HG02678 (cell line): ENCODE measurements around the gene MUC6.

Experiments used
- ATAC-seq: cut with Tn5 transposase; IDR thresholded peaks from one replicate; pipeline ENCODE4 v1.9.1; 2021; ENCODE audit warnings: mild to moderate bottlenecking, moderate library complexity; ENCODE audit not compliant: unreplicated experiment

The MUC6 gene, protein sequence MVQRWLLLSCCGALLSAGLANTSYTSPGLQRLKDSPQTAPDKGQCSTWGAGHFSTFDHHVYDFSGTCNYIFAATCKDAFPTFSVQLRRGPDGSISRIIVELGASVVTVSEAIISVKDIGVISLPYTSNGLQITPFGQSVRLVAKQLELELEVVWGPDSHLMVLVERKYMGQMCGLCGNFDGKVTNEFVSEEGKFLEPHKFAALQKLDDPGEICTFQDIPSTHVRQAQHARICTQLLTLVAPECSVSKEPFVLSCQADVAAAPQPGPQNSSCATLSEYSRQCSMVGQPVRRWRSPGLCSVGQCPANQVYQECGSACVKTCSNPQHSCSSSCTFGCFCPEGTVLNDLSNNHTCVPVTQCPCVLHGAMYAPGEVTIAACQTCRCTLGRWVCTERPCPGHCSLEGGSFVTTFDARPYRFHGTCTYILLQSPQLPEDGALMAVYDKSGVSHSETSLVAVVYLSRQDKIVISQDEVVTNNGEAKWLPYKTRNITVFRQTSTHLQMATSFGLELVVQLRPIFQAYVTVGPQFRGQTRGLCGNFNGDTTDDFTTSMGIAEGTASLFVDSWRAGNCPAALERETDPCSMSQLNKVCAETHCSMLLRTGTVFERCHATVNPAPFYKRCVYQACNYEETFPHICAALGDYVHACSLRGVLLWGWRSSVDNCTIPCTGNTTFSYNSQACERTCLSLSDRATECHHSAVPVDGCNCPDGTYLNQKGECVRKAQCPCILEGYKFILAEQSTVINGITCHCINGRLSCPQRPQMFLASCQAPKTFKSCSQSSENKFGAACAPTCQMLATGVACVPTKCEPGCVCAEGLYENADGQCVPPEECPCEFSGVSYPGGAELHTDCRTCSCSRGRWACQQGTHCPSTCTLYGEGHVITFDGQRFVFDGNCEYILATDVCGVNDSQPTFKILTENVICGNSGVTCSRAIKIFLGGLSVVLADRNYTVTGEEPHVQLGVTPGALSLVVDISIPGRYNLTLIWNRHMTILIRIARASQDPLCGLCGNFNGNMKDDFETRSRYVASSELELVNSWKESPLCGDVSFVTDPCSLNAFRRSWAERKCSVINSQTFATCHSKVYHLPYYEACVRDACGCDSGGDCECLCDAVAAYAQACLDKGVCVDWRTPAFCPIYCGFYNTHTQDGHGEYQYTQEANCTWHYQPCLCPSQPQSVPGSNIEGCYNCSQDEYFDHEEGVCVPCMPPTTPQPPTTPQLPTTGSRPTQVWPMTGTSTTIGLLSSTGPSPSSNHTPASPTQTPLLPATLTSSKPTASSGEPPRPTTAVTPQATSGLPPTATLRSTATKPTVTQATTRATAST (N-terminal part only)

DNA sequence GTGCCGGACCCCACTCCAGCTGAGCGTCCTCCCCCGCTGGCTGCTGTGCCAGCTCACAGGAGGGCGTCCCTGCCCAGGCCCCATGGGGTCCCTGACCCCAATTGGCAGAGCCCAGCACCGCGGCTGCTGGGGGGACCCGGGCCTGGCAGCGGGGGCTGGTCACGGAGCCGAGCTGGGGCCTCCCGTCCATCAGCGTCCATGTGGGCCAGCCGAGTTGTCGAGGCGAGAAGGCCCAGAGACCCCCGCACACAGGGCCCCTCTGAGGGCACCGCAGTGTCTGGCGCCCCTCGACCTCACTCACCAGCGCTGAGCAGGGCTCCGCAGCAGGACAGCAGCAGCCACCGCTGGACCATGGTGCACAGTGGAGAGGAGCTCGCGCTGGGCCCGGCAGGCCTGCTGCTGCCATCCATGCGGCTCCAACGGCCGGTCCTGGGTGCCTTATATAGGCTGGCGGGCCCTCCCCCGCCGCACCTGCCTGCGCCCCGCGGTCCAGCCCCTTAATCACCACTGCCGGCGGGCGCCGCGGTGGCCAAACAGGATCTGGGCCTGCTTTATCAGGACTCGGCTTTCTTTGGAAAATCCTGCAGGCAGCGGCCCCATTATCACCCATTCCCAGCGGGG lies at the start of gene MUC6:
Gene MUC6 (minus strand): TSS at position 416 of the 621 bp plus-strand sequence. CDS start 63 bp downstream, at position 353.
- ATAC-seq: no peak

DNA sequence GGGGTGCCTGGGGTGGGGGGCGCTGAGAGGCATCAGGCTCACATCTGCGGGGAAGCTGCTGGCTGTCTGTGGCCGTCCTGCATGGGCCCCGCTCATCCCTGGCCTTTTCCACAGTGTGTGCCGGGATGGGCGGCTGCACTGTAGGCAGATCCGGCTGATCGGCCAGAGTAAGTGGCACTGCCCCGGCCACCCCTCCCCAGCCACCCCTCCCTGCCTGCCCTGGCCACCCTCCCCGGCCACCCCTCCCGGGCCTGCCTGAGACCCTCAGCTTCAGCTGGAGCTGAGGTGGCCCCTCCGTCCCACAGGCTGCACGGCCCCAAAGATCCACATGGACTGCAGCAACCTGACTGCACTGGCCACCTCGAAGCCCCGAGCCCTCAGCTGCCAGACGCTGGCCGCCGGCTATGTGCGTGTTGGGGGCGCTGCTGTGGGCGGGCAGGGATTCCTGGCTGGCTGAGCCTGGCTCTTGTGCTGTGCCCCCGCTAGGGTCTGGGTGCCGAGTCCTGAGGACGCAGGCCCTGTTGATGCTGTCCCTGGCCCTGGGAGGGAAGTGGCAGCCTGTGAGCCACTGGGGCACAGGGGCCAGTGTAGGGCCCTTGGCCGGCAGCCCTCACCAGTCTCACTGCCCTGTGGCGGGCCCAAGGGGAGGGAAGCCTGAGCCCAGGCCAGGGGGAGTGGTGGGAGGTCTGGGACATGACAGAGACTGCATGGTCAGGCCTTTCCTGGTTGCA lies 49.1 kb upstream of the MUC6 start:
- ATAC-seq: no peak

- ATAC-seq: no peak
Measured at GRCh38 chr11:1084561-1085439, 48.3 kb upstream of the MUC6 start.

- ATAC-seq: no peak
Measured at GRCh38 chr11:1083621-1084551, 47.4 kb upstream of the MUC6 start.

DNA sequence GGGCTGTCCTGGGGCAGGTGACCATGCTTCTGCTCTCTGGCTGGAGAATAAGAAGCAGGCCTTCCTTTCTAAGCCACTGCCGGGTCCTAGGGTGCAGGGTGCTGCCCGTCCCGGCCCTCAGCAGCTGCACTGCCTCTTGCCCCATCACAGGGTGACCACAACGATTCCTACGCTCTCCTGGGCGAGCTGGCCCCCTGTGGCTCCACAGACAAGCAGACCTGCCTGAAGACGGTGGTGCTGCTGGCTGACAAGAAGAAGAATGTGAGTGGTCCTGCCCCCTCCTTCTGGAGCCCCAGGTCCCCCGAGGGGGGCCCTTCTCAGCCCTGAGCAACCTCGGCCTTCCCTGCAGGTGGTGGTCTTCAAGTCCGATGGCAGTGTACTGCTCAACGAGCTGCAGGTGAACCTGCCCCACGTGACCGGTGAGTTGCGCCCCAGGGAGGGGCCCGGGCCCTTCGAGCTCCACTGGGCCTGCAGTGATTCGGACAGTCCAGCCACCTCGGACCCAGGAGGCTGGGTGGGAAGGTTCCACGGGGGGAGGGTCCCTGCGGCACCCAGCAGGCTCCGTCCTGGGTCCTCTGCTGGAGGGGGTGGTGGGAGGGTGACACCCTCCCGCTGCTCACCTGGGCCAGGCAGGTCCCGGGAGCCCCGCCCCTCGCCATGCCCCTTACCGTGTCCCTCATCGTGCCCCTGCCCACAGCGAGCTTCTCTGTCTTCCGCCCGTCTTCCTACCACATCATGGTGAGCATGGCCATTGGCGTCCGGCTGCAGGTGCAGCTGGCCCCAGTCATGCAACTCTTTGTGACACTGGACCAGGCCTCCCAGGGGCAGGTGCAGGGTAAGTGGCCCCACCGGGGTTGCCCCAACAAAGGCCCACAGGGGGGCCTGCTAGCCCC lies 46.5 kb upstream of the MUC6 start:
- ATAC-seq: no peak

DNA sequence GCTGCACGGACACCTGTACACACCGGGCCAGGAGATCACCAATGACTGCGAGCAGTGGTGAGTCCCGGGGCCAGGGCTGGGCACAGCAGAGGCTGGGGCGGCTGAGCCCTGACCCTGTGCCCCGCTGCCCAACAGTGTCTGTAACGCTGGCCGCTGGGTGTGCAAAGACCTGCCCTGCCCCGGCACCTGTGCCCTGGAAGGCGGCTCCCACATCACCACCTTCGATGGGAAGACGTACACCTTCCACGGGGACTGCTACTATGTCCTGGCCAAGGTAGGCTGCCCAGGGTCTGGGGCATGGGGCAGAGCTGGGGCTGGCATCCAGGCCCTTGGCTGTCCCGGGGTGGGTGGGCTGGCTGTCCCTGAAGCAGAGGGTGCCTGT lies 45.8 kb upstream of the MUC6 start:
- no peak for ATAC-seq

GRCh38 chr11:1081601-1082311 lies 45.2 kb upstream of the MUC6 start:
- ATAC-seq: no peak

DNA sequence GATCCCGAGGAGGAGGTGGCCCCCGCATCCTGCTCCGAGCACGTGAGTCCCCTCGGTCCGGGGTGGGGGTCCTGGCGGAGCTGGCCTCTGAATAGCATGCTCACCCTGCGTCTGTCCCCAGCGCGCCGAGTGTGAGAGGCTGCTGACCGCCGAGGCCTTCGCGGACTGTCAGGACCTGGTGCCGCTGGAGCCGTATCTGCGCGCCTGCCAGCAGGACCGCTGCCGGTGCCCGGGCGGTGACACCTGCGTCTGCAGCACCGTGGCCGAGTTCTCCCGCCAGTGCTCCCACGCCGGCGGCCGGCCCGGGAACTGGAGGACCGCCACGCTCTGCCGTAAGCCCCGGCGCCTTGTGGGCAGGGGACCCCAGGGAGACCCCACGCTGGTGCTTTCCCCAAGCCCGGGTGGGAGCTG lies 41.7 kb upstream of the MUC6 start:
- no peak for ATAC-seq

DNA sequence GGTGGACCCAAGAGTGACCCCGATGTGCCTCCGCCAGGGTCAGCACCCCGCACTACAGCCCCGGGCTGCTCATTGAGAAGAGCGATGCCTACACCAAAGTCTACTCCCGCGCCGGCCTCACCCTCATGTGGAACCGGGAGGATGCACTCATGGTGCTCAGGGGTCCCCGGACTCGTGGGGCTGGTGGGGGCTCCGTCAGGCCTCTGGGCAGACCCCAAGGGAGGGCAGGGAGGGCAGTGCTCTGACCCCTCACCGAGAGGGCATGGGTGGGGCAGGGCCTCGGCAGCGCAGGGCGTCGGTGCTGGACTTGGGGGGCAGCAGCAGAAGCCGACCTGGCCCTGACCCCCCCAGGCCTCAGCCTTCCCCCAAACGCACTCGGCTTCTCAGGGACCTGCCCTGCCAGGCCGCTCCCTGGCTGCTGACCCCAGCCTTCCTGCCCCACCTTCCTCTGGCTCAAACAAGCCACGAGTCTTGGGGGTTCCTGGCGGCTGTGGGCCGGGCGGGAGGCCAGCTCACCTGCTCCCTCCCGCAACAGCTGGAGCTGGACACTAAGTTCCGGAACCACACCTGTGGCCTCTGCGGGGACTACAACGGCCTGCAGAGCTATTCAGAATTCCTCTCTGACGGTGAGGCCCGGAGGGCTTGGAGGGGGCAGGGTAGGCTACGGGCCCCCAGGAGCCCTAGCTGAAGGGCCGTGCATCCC lies 41.0 kb upstream of the MUC6 start:
- ATAC-seq: no peak

DNA sequence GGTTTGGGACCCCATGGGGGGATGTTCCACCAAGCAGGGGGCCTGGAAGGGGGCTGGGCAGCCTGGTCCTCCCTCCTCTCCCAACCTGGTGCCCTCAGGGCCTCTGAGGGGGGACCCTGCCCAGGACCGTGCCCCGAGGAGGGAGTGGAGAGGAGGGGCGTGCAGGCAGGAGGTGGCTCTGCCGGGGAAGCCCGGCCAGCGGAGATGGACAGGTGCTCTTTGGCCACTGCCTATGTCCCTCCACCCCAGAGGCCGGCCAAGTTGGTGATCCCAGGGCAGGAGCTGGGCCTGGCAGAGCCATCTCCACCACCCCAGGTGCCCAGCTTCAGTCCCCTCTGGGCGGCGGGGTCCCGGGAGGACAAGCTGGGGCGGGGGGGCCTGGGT lies 40.5 kb upstream of the MUC6 start:
- ATAC-seq: no peak

DNA sequence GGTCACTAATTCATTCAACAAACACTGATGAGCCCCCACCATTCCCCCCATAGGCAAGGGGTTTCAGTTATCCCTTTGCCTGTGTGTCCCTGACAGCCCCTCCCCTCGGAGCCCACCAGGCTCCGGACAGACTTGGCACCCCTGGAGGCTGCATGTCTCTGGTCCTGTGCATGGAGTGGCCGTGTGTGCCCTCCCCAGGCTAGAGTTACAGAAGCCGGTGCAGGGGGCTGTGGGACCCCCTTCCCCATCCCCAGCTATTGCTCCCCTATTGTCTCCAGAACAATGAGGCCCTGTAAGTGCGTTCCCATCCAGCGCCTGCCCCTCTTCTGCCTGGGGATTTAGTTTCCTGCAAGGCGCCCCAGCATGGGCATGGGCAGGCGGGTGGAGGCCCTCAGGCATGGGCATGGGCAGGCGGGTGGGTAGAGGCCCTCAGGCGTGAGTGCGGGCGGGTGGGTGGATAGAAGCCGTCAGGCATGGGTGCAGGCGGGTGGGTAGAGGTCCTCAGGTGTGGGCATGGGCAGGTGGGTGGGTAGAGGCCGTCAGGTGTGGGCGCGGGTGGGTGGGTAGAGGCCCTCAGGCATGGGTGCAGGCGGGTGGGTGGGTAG lies 39.6 kb upstream of the MUC6 start:
- no peak for ATAC-seq

DNA sequence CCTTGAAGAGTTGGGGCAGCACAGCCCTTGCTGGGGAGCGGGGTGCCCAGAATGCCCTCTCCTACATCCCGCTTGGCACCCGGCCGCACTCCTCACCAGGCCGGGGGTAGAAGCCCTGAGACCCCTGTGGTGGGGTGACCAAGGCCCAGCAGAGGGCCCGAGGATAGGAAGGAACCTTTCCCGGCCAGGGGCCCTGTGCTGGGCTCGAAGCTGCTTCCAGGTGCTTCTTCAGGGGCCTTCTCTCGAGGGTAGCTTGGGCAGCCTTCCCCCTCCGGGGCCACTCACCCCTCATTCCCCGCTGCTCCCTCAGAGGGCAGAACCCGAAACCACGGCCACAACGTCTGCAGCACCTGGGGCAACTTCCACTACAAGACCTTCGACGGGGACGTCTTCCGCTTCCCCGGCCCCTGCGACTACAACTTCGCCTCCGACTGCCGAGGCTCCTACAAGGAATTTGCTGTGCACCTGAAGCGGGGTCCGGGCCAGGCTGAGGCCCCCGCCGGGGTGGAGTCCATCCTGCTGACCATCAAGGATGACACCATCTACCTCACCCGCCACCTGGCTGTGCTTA lies 38.9 kb upstream of the MUC6 start:
- ATAC-seq: no peak

DNA sequence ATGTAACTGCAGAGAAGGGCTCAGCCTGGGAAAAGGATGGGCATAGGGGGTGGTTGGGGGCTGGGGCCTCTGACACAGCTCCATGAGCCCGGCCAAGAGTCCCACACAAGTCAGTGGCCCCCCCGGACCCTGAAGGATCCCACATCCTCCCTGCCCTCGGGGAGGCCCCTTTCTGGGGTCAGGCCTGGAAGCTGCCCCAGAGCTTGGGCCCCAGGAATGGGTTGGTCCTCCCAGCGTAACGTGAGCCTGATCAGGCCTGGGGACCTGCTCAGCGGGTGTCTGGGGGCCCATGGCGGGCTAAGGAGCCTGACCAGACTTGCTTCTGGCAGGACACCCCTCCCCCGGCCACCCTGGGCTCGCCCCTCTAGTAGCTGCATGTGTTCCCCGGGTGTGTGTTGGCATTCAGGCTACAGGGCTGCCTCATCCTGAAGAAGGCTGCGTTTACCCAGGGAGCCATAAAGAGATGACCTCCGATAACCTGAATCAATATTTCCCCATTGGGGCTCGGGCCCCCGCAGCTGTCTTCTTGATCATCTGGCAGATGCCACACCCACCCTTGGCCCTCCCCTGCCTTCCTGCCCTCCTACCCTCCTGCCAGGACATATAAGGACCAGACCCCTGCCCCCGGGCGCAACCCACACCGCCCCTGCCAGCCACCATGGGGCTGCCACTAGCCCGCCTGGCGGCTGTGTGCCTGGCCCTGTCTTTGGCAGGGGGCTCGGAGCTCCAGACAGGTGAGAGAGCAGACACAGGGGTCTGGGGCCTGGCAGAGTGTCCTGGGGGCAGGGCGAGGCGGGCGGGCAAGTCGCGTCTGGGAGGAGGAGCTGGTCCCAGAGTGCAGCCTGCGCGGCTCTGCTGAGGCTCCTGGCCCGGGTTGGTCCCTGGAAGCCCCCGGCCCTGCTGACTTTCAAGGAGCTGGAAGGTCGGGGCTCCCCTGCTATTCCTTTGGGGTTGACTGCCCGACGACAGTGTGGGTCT lies 38.0 kb upstream of the MUC6 start, which contains the start of gene MUC2:
Gene MUC2 (plus strand): TSS at position 631 of the 978 bp plus-strand sequence.
- no peak for ATAC-seq

DNA sequence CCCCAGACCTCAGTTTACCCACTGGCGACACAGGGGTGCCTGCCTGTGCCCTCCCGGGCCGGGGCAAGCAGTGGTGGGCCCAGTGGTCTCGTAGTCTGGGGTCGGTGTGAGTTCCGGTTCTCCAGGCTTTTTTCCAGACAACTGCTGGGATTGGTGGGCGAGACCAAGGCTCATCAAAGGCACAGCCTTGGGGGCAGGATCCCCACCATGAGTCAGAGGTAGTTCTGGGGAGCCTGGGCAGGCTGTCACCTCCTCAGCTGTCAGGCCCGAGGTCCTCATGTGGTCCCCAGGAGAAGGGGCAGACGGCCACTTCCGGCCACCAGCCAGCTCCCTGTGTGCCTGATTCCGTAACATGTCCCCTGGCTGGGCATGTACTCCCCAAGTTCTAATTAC lies 37.3 kb upstream of the MUC6 start:
- ATAC-seq: no peak
